Osteocyte (in vitro differentiated cells): Measurements from ENCODE around the gene PDK4. TPM values are rescaled to one million over a fixed set of nuclear protein-coding genes. Genes with fewer than 3 reads are reported as not detected.

Experiments
- DNase-seq: peaks from one replicate; pipeline ENCODE4 v3.0.0; 2021; ENCODE audit warnings: mixed read lengths; ENCODE audit not compliant: unreplicated experiment; ENCODE audit errors: extremely low spot score
- H3K27ac Mint-ChIP-seq: one replicate; pipeline ENCODE4 v1.8.0; 2021; ENCODE audit warnings: mild to moderate bottlenecking, mixed read lengths; ENCODE audit not compliant: unreplicated experiment
- H3K27me3 Mint-ChIP-seq: one replicate; pipeline ENCODE4 v1.8.0; 2021; ENCODE audit warnings: mixed read lengths; ENCODE audit not compliant: unreplicated experiment
- H3K36me3 Mint-ChIP-seq: one replicate; pipeline ENCODE4 v1.8.0; 2021; ENCODE audit warnings: mixed read lengths; ENCODE audit not compliant: unreplicated experiment
- H3K4me1 Mint-ChIP-seq: one replicate; pipeline ENCODE4 v1.8.0; 2021; ENCODE audit warnings: mixed read lengths; ENCODE audit not compliant: unreplicated experiment
- H3K4me3 Mint-ChIP-seq: one replicate; pipeline ENCODE4 v1.8.0; 2021; ENCODE audit warnings: mild to moderate bottlenecking, moderate library complexity, mixed read lengths; ENCODE audit not compliant: unreplicated experiment
- H3K9me3 Mint-ChIP-seq: one replicate; pipeline ENCODE4 v1.8.0; 2021; ENCODE audit warnings: mixed read lengths; ENCODE audit not compliant: unreplicated experiment
- long read RNA-seq: library from polyadenylated mRNA; unstranded; transcript quantifications from one replicate; pipeline ENCODE4 v2.0.0, GENCODE V29; 2021
- total RNA-seq: library from RNA; stranded (reverse); gene quantifications from 2 replicates; pipeline ENCODE4 v1.2.1, GENCODE V29; 2021
- TF ChIP-seq, protein P1 (sequence below): fragments of 200-600 bp; sonication (generic); IDR thresholded peaks from 2 replicates; pipeline ENCODE4 v1.5.0; 2021; ENCODE audit warnings: antibody characterized with exemption, mild to moderate bottlenecking, moderate library complexity

PDK4 gene
- total RNA-seq, result 0.56 and 1.1 TPM in 2 replicates
- long read RNA-seq, partial matches to known transcripts, result 0 of 3 reads
- long read RNA-seq, other reads (novel, unspliced or antisense), result 0 of 3 reads

- Mint-ChIP-seq H3K36me3 (no peaks in the 10 kb centered on the region), H3K27me3 (peaks cover 27% of the 10 kb centered on the region), H3K27ac (peak within 1 kb of the TSS; percentile 82), H3K4me3 (peak within 1 kb of the TSS; percentile 87), H3K4me1 (peaks cover 15% of the 10 kb centered on the region), H3K9me3 (no peaks in the 10 kb centered on the region)
- TF ChIP-seq, protein P1, sequence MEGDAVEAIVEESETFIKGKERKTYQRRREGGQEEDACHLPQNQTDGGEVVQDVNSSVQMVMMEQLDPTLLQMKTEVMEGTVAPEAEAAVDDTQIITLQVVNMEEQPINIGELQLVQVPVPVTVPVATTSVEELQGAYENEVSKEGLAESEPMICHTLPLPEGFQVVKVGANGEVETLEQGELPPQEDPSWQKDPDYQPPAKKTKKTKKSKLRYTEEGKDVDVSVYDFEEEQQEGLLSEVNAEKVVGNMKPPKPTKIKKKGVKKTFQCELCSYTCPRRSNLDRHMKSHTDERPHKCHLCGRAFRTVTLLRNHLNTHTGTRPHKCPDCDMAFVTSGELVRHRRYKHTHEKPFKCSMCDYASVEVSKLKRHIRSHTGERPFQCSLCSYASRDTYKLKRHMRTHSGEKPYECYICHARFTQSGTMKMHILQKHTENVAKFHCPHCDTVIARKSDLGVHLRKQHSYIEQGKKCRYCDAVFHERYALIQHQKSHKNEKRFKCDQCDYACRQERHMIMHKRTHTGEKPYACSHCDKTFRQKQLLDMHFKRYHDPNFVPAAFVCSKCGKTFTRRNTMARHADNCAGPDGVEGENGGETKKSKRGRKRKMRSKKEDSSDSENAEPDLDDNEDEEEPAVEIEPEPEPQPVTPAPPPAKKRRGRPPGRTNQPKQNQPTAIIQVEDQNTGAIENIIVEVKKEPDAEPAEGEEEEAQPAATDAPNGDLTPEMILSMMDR, result no peak
- peak; percentile 85 for DNase-seq
Measured at GRCh38 chr7:95596198-95597063, at the start of gene PDK4. TSS of gene PDK4 (minus strand) at chr7:95596516. CDS start at chr7:95596293, 223 bp downstream.

- no peak for DNase-seq
- no peaks in the 10 kb centered on the region for H3K36me3 Mint-ChIP-seq
- no peaks in the 10 kb centered on the region for H3K4me1 Mint-ChIP-seq
- no peaks in the 10 kb centered on the region for H3K9me3 Mint-ChIP-seq
- no peak overlapping the region for H3K27ac Mint-ChIP-seq
- peaks cover 48% of the 10 kb centered on the region for H3K27me3 Mint-ChIP-seq
- no peak overlapping the region for H3K4me3 Mint-ChIP-seq
- TF ChIP-seq, protein P1, result no peak
Measured at GRCh38 chr7:95642173-95642572, 45.9 kb upstream of the PDK4 start.

GRCh38 chr7:95636140-95636940 is 40.0 kb upstream of the PDK4 start:
- no peak overlapping the region for H3K27ac Mint-ChIP-seq
- H3K27me3 Mint-ChIP-seq, result peaks cover 13% of the 10 kb centered on the region
- no peaks in the 10 kb centered on the region for H3K9me3 Mint-ChIP-seq
- no peak for DNase-seq
- H3K4me1 Mint-ChIP-seq, result no peaks in the 10 kb centered on the region
- TF ChIP-seq, protein P1, result no peak
- H3K4me3 Mint-ChIP-seq, result no peak overlapping the region
- H3K36me3 Mint-ChIP-seq, result no peaks in the 10 kb centered on the region

GRCh38 chr7:95632609-95633008 is 36.3 kb upstream of the PDK4 start:
- H3K4me1 Mint-ChIP-seq, result no peaks in the 10 kb centered on the region
- no peaks in the 10 kb centered on the region for H3K9me3 Mint-ChIP-seq
- no peak overlapping the region for H3K4me3 Mint-ChIP-seq
- no peak for DNase-seq
- no peak overlapping the region for H3K27ac Mint-ChIP-seq
- TF ChIP-seq, protein P1, result no peak
- peaks cover 9% of the 10 kb centered on the region for H3K27me3 Mint-ChIP-seq
- H3K36me3 Mint-ChIP-seq, result no peaks in the 10 kb centered on the region

DNA sequence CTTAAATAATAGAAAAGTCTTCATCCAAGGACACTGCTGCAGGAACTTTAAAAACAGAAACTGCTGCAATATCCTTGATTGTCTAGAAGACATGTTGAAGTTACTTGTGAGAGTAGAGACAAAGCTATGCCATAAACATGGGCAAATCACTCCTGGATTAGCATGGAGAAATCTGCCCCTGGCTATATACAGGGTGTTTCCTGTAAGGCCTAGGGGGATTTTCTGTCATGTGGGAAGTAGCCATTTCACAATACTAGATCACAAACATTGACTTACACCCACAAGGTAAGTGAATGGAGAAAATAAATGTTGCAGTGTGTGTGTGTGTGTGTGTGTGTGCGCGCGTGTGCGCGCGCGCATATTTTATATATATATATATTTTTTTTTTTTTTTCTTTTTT is 35.2 kb upstream of the PDK4 start:
- H3K36me3 Mint-ChIP-seq, result no peaks in the 10 kb centered on the region
- H3K9me3 Mint-ChIP-seq, result no peaks in the 10 kb centered on the region
- no peak for DNase-seq
- H3K4me1 Mint-ChIP-seq, result no peaks in the 10 kb centered on the region
- no peak overlapping the region for H3K27ac Mint-ChIP-seq
- peaks cover 11% of the 10 kb centered on the region for H3K27me3 Mint-ChIP-seq
- TF ChIP-seq, protein P1, result no peak
- H3K4me3 Mint-ChIP-seq, result no peak overlapping the region
